GM23338 (cell line): Measurements from ENCODE around the gene TACC3. TPM values are rescaled to one million over a fixed set of nuclear protein-coding genes. Genes with fewer than 3 reads are reported as not detected.

Experiments used
- ATAC-seq: fragments of 200-7000 bp; cut with Tn5 transposase; 3 replicates; pipeline ENCODE4 v1.9.1; 2020
- DNase-seq: peaks from one replicate; pipeline ENCODE4 v3.0.0-alpha.2; 2015; ENCODE audit warnings: low spot score
- H2AFZ ChIP-seq: fragments of 200-600 bp; sonication (generic); 2 replicates; pipeline ENCODE4 v1.8.0; 2016; ENCODE audit warnings: antibody characterized with exemption, mild to moderate bottlenecking, moderate library complexity
- H3F3A ChIP-seq: fragments of 200-600 bp; sonication (generic); replicated peaks from 2 replicates; pipeline ENCODE4 v1.8.0; 2017; ENCODE audit warnings: antibody characterized with exemption, mixed run types, low read depth
- H3K27ac ChIP-seq: fragments of 200-600 bp; sonication (generic); 2 replicates; pipeline ENCODE4 v1.6.1; 2016; ENCODE audit warnings: low read depth
- H3K27me3 ChIP-seq: fragments of 200-600 bp; sonication (generic); 2 replicates; pipeline ENCODE4 v1.8.0; 2016; ENCODE audit warnings: mild to moderate bottlenecking, mixed run types, moderate library complexity; ENCODE audit not compliant: insufficient read depth
- H3K36me3 ChIP-seq: fragments of 200-600 bp; sonication (generic); 2 replicates; pipeline ENCODE4 v1.8.0; 2016; ENCODE audit warnings: mild to moderate bottlenecking; ENCODE audit not compliant: insufficient read depth
- H3K4me1 ChIP-seq: fragments of 200-600 bp; sonication (generic); 2 replicates; pipeline ENCODE4 v1.8.0; 2016; ENCODE audit warnings: mild to moderate bottlenecking, moderate library complexity; ENCODE audit not compliant: insufficient read depth
- H3K4me2 ChIP-seq: fragments of 200-600 bp; sonication (generic); 2 replicates; pipeline ENCODE4 v1.7.1; 2017; ENCODE audit warnings: mixed run types
- H3K4me3 ChIP-seq: fragments of 200-600 bp; sonication (generic); 2 replicates; pipeline ENCODE4 v1.6.1; 2016; ENCODE audit warnings: mixed run types
- H3K79me2 ChIP-seq: fragments of 200-600 bp; sonication (generic); replicated peaks from 2 replicates; pipeline ENCODE4 v1.8.0; 2017; ENCODE audit warnings: mild to moderate bottlenecking; ENCODE audit not compliant: insufficient read depth
- H3K9me2 ChIP-seq: fragments of 200-600 bp; sonication (generic); 2 replicates; pipeline ENCODE4 v1.8.0; 2017; ENCODE audit not compliant: insufficient read depth
- H4K20me1 ChIP-seq: fragments of 200-600 bp; sonication (generic); replicated peaks from 2 replicates; pipeline ENCODE4 v1.8.0; 2017; ENCODE audit warnings: mild to moderate bottlenecking; ENCODE audit not compliant: insufficient read depth
- H3K27ac Mint-ChIP-seq: 2 replicates; pipeline ENCODE4 v1.8.0; 2020; ENCODE audit warnings: inconsistent platforms, mild to moderate bottlenecking, moderate library complexity, mixed read lengths
- H3K27me3 Mint-ChIP-seq: 3 replicates; pipeline ENCODE4 v1.8.0; 2022; ENCODE audit warnings: low read depth, mild to moderate bottlenecking, moderate library complexity, mixed read lengths, inconsistent platforms; ENCODE audit not compliant: insufficient read depth, poor library complexity
- H3K36me3 Mint-ChIP-seq: 3 replicates; pipeline ENCODE4 v1.8.0; 2021; ENCODE audit warnings: low read depth, mild to moderate bottlenecking, inconsistent platforms, moderate library complexity, mixed read lengths
- H3K4me1 Mint-ChIP-seq: 3 replicates; pipeline ENCODE4 v1.8.0; 2020; ENCODE audit warnings: mild to moderate bottlenecking, inconsistent platforms, mixed read lengths
- H3K4me3 Mint-ChIP-seq: 3 replicates; pipeline ENCODE4 v1.8.0; 2021; ENCODE audit warnings: moderate library complexity, mild to moderate bottlenecking, inconsistent platforms, mixed read lengths
- H3K9me3 Mint-ChIP-seq: 3 replicates; pipeline ENCODE4 v1.8.0; 2020; ENCODE audit warnings: moderate library complexity, mild to moderate bottlenecking, inconsistent platforms, mixed read lengths
- CREB1 ChIP-seq: fragments of 250-450 bp; sonication (Bioruptor Pico); IDR thresholded peaks from 2 replicates; pipeline ENCODE4 v1.5.0; 2020; ENCODE audit warnings: low read depth, mild to moderate bottlenecking, moderate library complexity
- EZH2phosphoT487 ChIP-seq: fragments of 200-600 bp; sonication (generic); IDR thresholded peaks from one replicate; pipeline ENCODE4 v1.8.1; 2018; ENCODE audit warnings: antibody characterized with exemption; ENCODE audit not compliant: unreplicated experiment
- JUNB ChIP-seq: IDR thresholded peaks from one replicate; pipeline ENCODE4 v1.6.1; 2016; ENCODE audit warnings: antibody characterized with exemption; ENCODE audit not compliant: unreplicated experiment
- NANOG ChIP-seq: IDR thresholded peaks from 2 replicates; pipeline ENCODE4 v1.6.1; 2016; ENCODE audit warnings: antibody characterized with exemption, borderline replicate concordance
- POLR2AphosphoS5 ChIP-seq: IDR thresholded peaks from 2 replicates; pipeline ENCODE4 v1.6.1; 2016; ENCODE audit warnings: antibody characterized with exemption, low read depth
- REST ChIP-seq: IDR thresholded peaks from one replicate; pipeline ENCODE4 v1.6.1; 2018; ENCODE audit warnings: antibody characterized with exemption; ENCODE audit not compliant: unreplicated experiment
- ZNF462 ChIP-seq: fragments of 250-450 bp; sonication (Bioruptor Pico); IDR thresholded peaks from 2 replicates; pipeline ENCODE4 v1.5.0; 2020; ENCODE audit warnings: mild to moderate bottlenecking, moderate library complexity
- polyA plus RNA-seq: library from polyadenylated mRNA; unstranded; fragments of >200 nt; fragmentation: Nextera tagmentation; extraction: Ambion mirVana; gene quantifications from 2 replicates; pipeline ENCODE4 v1.2.1, GENCODE V29; 2016
- total RNA-seq: library from RNA; depleted of rRNA; stranded (reverse); fragments of >200 nt; shearing (Covaris generic); gene quantifications from 2 replicates; pipeline ENCODE4 v1.2.3, GENCODE V29; 2014
- TF ChIP-seq, protein P1 (sequence below), 2 experiments: fragments of 200-600 bp in 1 of 2; sonication (generic) in 1 of 2; conservative IDR thresholded peaks; 2 replicates each; pipeline versions ENCODE4 v1.5.1 to v1.6.1; 2016 to 2017; ENCODE audit warnings: antibody characterized with exemption in 2 of 2, low read depth in 2 of 2, mild to moderate bottlenecking in 2 of 2, moderate library complexity in 1 of 2
- TF ChIP-seq, protein P2 (sequence below): IDR thresholded peaks from 2 replicates; pipeline ENCODE4 v1.6.1; 2016; ENCODE audit warnings: antibody characterized with exemption

The TACC3 gene
- total and polyA plus RNA-seq, 2 experiments from 2014 or later, result 120 TPM

DNA sequence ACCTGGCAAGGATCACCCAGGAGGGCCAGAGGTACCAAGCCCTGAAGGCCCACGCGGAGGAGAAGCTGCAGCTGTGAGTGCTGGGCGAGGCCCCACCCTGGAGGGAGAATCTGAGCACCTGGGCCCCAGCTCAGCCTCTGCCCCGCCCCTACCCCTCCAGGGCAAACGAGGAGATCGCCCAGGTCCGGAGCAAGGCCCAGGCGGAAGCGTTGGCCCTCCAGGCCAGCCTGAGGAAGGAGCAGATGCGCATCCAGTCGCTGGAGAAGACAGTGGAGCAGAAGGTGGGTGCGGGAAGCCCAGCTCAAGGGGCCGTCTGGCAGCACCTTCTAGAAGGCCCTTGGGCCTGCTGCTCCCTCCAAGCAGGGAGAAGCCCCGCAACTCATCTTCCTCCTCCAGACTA, 23.2 kb downstream of the TACC3 start:
- Histone ChIP-seq H3K4me1 (no peaks in the 10 kb centered on the region), H3K4me3 (no peak overlapping the region), H3K36me3 (peaks cover 22% of the 10 kb centered on the region), H3K4me2 (no peak overlapping the region), H3K79me2 (no peaks in the 10 kb centered on the region), H2AFZ (no peak overlapping the region), H3K27me3 (no peaks in the 10 kb centered on the region), H3F3A (peaks cover 5% of the 10 kb centered on the region; the same call in 1 of the 2 replicates), H3K9me2 (no peaks in the 10 kb centered on the region), H4K20me1 (no peaks in the 10 kb centered on the region; the same call in 1 of the 2 replicates), H3K27ac (no peak overlapping the region)
- H3K4me1 Mint-ChIP-seq, result no peaks in the 10 kb centered on the region; the same call in 2 of the 3 replicates
- peaks cover 53% of the 10 kb centered on the region for H3K36me3 Mint-ChIP-seq
- no peak overlapping the region for H3K4me3 Mint-ChIP-seq
- H3K27me3 Mint-ChIP-seq, result peaks cover 19% of the 10 kb centered on the region
- no peak overlapping the region for H3K27ac Mint-ChIP-seq
- ATAC-seq (no peak), DNase-seq (no peak)
- TF ChIP-seq, protein P1, sequence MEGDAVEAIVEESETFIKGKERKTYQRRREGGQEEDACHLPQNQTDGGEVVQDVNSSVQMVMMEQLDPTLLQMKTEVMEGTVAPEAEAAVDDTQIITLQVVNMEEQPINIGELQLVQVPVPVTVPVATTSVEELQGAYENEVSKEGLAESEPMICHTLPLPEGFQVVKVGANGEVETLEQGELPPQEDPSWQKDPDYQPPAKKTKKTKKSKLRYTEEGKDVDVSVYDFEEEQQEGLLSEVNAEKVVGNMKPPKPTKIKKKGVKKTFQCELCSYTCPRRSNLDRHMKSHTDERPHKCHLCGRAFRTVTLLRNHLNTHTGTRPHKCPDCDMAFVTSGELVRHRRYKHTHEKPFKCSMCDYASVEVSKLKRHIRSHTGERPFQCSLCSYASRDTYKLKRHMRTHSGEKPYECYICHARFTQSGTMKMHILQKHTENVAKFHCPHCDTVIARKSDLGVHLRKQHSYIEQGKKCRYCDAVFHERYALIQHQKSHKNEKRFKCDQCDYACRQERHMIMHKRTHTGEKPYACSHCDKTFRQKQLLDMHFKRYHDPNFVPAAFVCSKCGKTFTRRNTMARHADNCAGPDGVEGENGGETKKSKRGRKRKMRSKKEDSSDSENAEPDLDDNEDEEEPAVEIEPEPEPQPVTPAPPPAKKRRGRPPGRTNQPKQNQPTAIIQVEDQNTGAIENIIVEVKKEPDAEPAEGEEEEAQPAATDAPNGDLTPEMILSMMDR (conservative IDR thresholded peaks at IDR 0.05; ENCODE audit: low read depth in 2 of 2), result no peak
- TF ChIP-seq POLR2AphosphoS5 (no peak), EZH2phosphoT487 (no peak), REST (no peak), NANOG (no peak)
- no peaks in the 10 kb centered on the region; the same call in 2 of the 3 replicates for H3K9me3 Mint-ChIP-seq

- no peak for DNase-seq
- H2AFZ ChIP-seq, result no peak overlapping the region
- ATAC-seq, result no peak
- H3K27me3 ChIP-seq, result no peaks in the 10 kb centered on the region
- H3K27ac ChIP-seq, result 0 out of 2 replicates have a peak overlapping the region, but pooled peaks have one; percentile 69
- H3K4me1 ChIP-seq, result no peaks in the 10 kb centered on the region
- no peaks in the 10 kb centered on the region; the same call in 1 of the 2 replicates for H4K20me1 ChIP-seq
- no peak overlapping the region for H3K4me3 ChIP-seq
- no peaks in the 10 kb centered on the region; the same call in 2 of the 3 replicates for H3K4me1 Mint-ChIP-seq
- peaks cover 49% of the 10 kb centered on the region for H3K36me3 Mint-ChIP-seq
- H3K27ac Mint-ChIP-seq, result no peak overlapping the region
- H3K9me3 Mint-ChIP-seq, result no peaks in the 10 kb centered on the region; the same call in 2 of the 3 replicates
- H3K4me2 ChIP-seq, result no peak overlapping the region
- no peak overlapping the region for H3K4me3 Mint-ChIP-seq
- H3K9me2 ChIP-seq, result no peaks in the 10 kb centered on the region
- peaks cover 19% of the 10 kb centered on the region for H3K27me3 Mint-ChIP-seq
- H3F3A ChIP-seq, result peaks cover 5% of the 10 kb centered on the region; the same call in 1 of the 2 replicates
- H3K79me2 ChIP-seq, result no peaks in the 10 kb centered on the region
- H3K36me3 ChIP-seq, result peaks cover 22% of the 10 kb centered on the region
- TF ChIP-seq CREB1 (no peak), EZH2phosphoT487 (no peak), JUNB (no peak), ZNF462 (no peak)
- TF ChIP-seq, protein P2, sequence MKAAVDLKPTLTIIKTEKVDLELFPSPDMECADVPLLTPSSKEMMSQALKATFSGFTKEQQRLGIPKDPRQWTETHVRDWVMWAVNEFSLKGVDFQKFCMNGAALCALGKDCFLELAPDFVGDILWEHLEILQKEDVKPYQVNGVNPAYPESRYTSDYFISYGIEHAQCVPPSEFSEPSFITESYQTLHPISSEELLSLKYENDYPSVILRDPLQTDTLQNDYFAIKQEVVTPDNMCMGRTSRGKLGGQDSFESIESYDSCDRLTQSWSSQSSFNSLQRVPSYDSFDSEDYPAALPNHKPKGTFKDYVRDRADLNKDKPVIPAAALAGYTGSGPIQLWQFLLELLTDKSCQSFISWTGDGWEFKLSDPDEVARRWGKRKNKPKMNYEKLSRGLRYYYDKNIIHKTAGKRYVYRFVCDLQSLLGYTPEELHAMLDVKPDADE, result no peak
Measured at GRCh38 chr4:1745165-1745564, 23.8 kb downstream of the TACC3 start.
